Kidney (tissue), 14 donors: ENCODE measurements around the gene MAP1S. TPM values are rescaled to one million over a fixed set of nuclear protein-coding genes. Genes with fewer than 3 reads are reported as not detected.

Experiments
- DNase-seq, 5 donors: peaks; one replicate each; pipeline ENCODE4 v3.0.0-alpha.2; 2013 to 2020
- FAIRE-seq: peaks from 2 replicates; lab custom pipeline; 2012; peaks lifted over from hg19 to GRCh38; lab: Jason Lieb, UNC
- H3K27ac ChIP-seq, 2 donors: one replicate each; pipeline ENCODE4 v1.7.0; 2013; ENCODE audit warnings: low read depth in 2 of 2, low read length in 2 of 2, inconsistent platforms in 1 of 2
- H3K27me3 ChIP-seq: one replicate; pipeline ENCODE4 v1.7.1; 2013; ENCODE audit warnings: low read length, inconsistent platforms; ENCODE audit not compliant: control insufficient read depth, insufficient read depth
- H3K36me3 ChIP-seq, 3 donors: one replicate each; pipeline versions ENCODE4 v1.7.0 to v1.7.1; 2013; ENCODE audit warnings: low read length in 3 of 3, control low read depth in 1 of 3, inconsistent platforms in 1 of 3; ENCODE audit not compliant: insufficient read depth in 3 of 3, control insufficient read depth in 2 of 3
- H3K4me1 ChIP-seq, 3 donors: one replicate each; pipeline versions ENCODE4 v1.7.0 to v1.7.1; 2013; ENCODE audit warnings: low read length in 3 of 3, inconsistent platforms in 1 of 3, low read depth in 1 of 3; ENCODE audit not compliant: control insufficient read depth in 2 of 3, insufficient read depth in 2 of 3
- H3K4me3 ChIP-seq, 3 donors: one replicate each; pipeline versions ENCODE4 v1.7.0 to v1.8.1; 2013; ENCODE audit warnings: low read length in 3 of 3, control low read depth in 1 of 3, inconsistent platforms in 1 of 3
- H3K9ac ChIP-seq, 3 donors: one replicate each; pipeline versions ENCODE4 v1.7.0 to v1.7.1; 2013; ENCODE audit warnings: low read length in 3 of 3, control low read depth in 1 of 3, inconsistent platforms in 1 of 3
- H3K9me3 ChIP-seq, 3 donors: one replicate each; pipeline versions ENCODE4 v1.7.0 to v1.7.1; 2013; ENCODE audit warnings: low read length in 3 of 3, control low read depth in 1 of 3, inconsistent platforms in 1 of 3; ENCODE audit not compliant: control insufficient read depth in 2 of 3, insufficient read depth in 1 of 3
- CTCF ChIP-seq: IDR thresholded peaks from 3 replicates; pipeline ENCODE4 v1.5.1; 2012; ENCODE audit warnings: mild to moderate bottlenecking, moderate library complexity, borderline replicate concordance; ENCODE audit not compliant: insufficient read depth; ENCODE audit errors: extremely low read depth
- intact Hi-C: fragments of 100-400 bp; cut with DNase I; formaldehyde crosslinking; loops from one replicate; pipeline ENCODE4 v1.11.1; 2022
- polyA plus RNA-seq: library from polyadenylated mRNA; stranded (reverse); fragments of 350-450 nt; fragmentation: Illumina TruSeq; extraction: RNeasy Lipid Tissue Mini Kit (QIAGEN cat#74804); gene quantifications from one replicate; pipeline ENCODE4 v1.2.3, GENCODE V29; 2014; ENCODE audit warnings: low read depth, low replicate concordance; ENCODE audit not compliant: insufficient read depth
- total RNA-seq: library from RNA; stranded (reverse); fragmentation: NEBNext Ultra II Directional; extraction: Animal tissue kit (Norgen Biotek cat#: 25700); gene quantifications from one replicate; pipeline ENCODE4 v1.2.1, GENCODE V29; 2021
- donor health status: control.
- donor health status: control.
- donor health status: control.
- donor health status: control.
- donor health status: control.
- donor health status: DM: yes; HTN: yes; CAD: no.
- donor health status: Normal renal cell carcinoma (clear cell type).

MAP1S gene
- total and polyA plus RNA-seq, 2 donors from 2014 or later = 25.2 to 56.1 TPM

GRCh38 chr19:17765069-17765618 lies 45.9 kb downstream of the MAP1S start:
- DNase-seq = peak in 1 of 5 donors; percentile 79
- H3K27ac ChIP-seq = no peak overlapping the region
- no peak for TF ChIP-seq CTCF
- intact Hi-C loops = no loop called here
- H3K4me3 ChIP-seq = no peak overlapping the region
- FAIRE-seq = no peak
- H3K27me3 ChIP-seq = no peaks in the 10 kb centered on the region
- H3K4me1 ChIP-seq = peaks cover 0 to 3% (median 3%) of the 10 kb centered on the region in 3 donors
- no peak overlapping the region for H3K9ac ChIP-seq
- H3K36me3 ChIP-seq = no peaks in the 10 kb centered on the region
- no peaks in the 10 kb centered on the region for H3K9me3 ChIP-seq

GRCh38 chr19:17766543-17767131 lies 47.4 kb downstream of the MAP1S start:
- H3K4me1 ChIP-seq = peaks cover 0 to 3% (median 3%) of the 10 kb centered on the region in 3 donors
- peak overlapping the region in 1 of 3 donors; percentile 25 for H3K4me3 ChIP-seq
- H3K9ac ChIP-seq = no peak overlapping the region
- intact Hi-C loops = no loop called here
- no peaks in the 10 kb centered on the region for H3K27me3 ChIP-seq
- H3K9me3 ChIP-seq = no peaks in the 10 kb centered on the region
- FAIRE-seq (no peak), DNase-seq (peak; percentile 80 to 90 (median 88))
- no peaks in the 10 kb centered on the region for H3K36me3 ChIP-seq
- TF ChIP-seq CTCF = peak; percentile 78
- H3K27ac ChIP-seq = no peak overlapping the region

- FAIRE-seq (no peak), DNase-seq (no peak)
- Histone ChIP-seq H3K27me3 (no peaks in the 10 kb centered on the region), H3K4me3 (no peak overlapping the region), H3K27ac (no peak overlapping the region), H3K9me3 (no peaks in the 10 kb centered on the region), H3K9ac (no peak overlapping the region), H3K4me1 (peaks cover 0 to 3% (median 3%) of the 10 kb centered on the region in 3 donors), H3K36me3 (no peaks in the 10 kb centered on the region)
- intact Hi-C loops = no loop called here
- no peak for TF ChIP-seq CTCF
These were observed 48.3 kb downstream of the MAP1S start for GRCh38 chr19:17767559-17767958.
